SK-N-SH (cell line): ENCODE results near the gene TUT7. TPM values are rescaled to one million over a fixed set of nuclear protein-coding genes. Genes with fewer than 3 reads are reported as not detected.

Experiments
- CTCF ChIA-PET: fragments of 300-600, 350-600 bp; formaldehyde crosslinking; extraction: SDS; loops from one replicate; lab custom pipeline; 2021; lab: Yijun Ruan, JAX
- POLR2A ChIA-PET: fragments of 350-600 bp; sonication (Branson Sonifier 250); formaldehyde crosslinking; extraction: SDS; loops from one replicate; lab custom pipeline; 2020; ENCODE audit warnings: antibody characterized with exemption, inconsistent platforms; lab: Yijun Ruan, JAX
- DNase-seq: peaks from one replicate; pipeline ENCODE4 v3.0.0; 2012
- H2AFZ ChIP-seq: fragments of 200-600 bp; sonication (generic); 2 replicates; pipeline ENCODE4 v1.8.1; 2016; ENCODE audit warnings: antibody characterized with exemption, mild to moderate bottlenecking, low read depth
- H3F3A ChIP-seq: fragments of 200-600 bp; sonication (generic); replicated peaks from 2 replicates; pipeline ENCODE3; 2016; ENCODE audit warnings: antibody characterized with exemption, mild to moderate bottlenecking; ENCODE audit not compliant: insufficient read depth
- H3K27ac ChIP-seq, 2 experiments: fragments of 200-500 bp in 1 of 2; fragments of 200-600 bp in 1 of 2; sonication (Bioruptor generic) in 1 of 2; sonication (generic), shearing (Covaris generic) in 1 of 2; 2 replicates each; pipeline versions ENCODE4 v1.5.1 to v1.6.1; 2014 to 2016; ENCODE audit warnings: low read depth in 2 of 2, inconsistent platforms in 1 of 2, low read length in 1 of 2, mild to moderate bottlenecking in 1 of 2, mixed read lengths in 1 of 2
- H3K27me3 ChIP-seq: fragments of 200-600 bp; sonication (generic), shearing (Covaris generic); 2 replicates; pipeline ENCODE4 v1.6.1; 2016; ENCODE audit warnings: mixed run types; ENCODE audit not compliant: insufficient read depth
- H3K36me3 ChIP-seq, 2 experiments: fragments of 200-500 bp in 1 of 2; fragments of 200-600 bp in 1 of 2; sonication (Bioruptor generic) in 1 of 2; sonication (generic) in 1 of 2; replicated peaks in 1 of 2; 2 replicates each; pipeline versions ENCODE3 to v1.5.1; 2014 to 2016; ENCODE audit warnings: low read length in 1 of 2, mild to moderate bottlenecking in 1 of 2; ENCODE audit not compliant: insufficient read depth in 2 of 2, control insufficient read depth in 1 of 2
- H3K4me1 ChIP-seq, 2 experiments: fragments of 200-500 bp in 1 of 2; fragments of 200-600 bp in 1 of 2; sonication (Bioruptor generic) in 1 of 2; sonication (generic), shearing (Covaris generic) in 1 of 2; 2 replicates each; pipeline versions ENCODE4 v1.5.1 to v1.6.1; 2014 to 2016; ENCODE audit warnings: low read depth in 1 of 2, low read length in 1 of 2, mixed run types in 1 of 2; ENCODE audit not compliant: insufficient read depth in 2 of 2, control insufficient read depth in 1 of 2
- H3K4me2 ChIP-seq: fragments of 200-600 bp; sonication (generic), shearing (Covaris generic); 2 replicates; pipeline ENCODE4 v1.6.1; 2017; ENCODE audit warnings: mixed run types
- H3K4me3 ChIP-seq, 2 experiments: fragments of 200-500 bp in 1 of 2; fragments of 200-600 bp in 1 of 2; sonication (Bioruptor generic) in 1 of 2; sonication (generic), shearing (Covaris generic) in 1 of 2; 2 replicates each; pipeline versions ENCODE4 v1.5.1 to v1.8.1; 2014 to 2016; ENCODE audit warnings: low read depth in 2 of 2, inconsistent platforms in 1 of 2, low read length in 1 of 2, mild to moderate bottlenecking in 1 of 2, mixed read lengths in 1 of 2, moderate library complexity in 1 of 2
- H3K79me2 ChIP-seq: fragments of 200-600 bp; sonication (generic); 2 replicates; pipeline ENCODE4 v1.8.1; 2017; ENCODE audit warnings: mild to moderate bottlenecking; ENCODE audit not compliant: insufficient read depth
- H3K9ac ChIP-seq: fragments of 200-600 bp; sonication (generic); 2 replicates; pipeline ENCODE4 v1.6.1; 2017; ENCODE audit warnings: mixed run types
- H3K9me2 ChIP-seq: fragments of 200-600 bp; sonication (generic); 2 replicates; pipeline ENCODE4 v1.6.1; 2017; ENCODE audit warnings: mixed run types
- H3K9me3 ChIP-seq: fragments of 200-600 bp; sonication (generic); 2 replicates; pipeline ENCODE4 v1.6.1; 2017; ENCODE audit warnings: mixed run types, mild to moderate bottlenecking, moderate library complexity
- H4K20me1 ChIP-seq: fragments of 200-600 bp; sonication (generic); 2 replicates; pipeline ENCODE4 v1.6.1; 2017; ENCODE audit warnings: mild to moderate bottlenecking, mixed run types; ENCODE audit not compliant: insufficient read depth
- EZH2phosphoT487 ChIP-seq: fragments of 200-600 bp; sonication (generic); IDR thresholded peaks from 2 replicates; pipeline ENCODE4 v1.6.1; 2017; ENCODE audit warnings: low read depth, mixed run types, mild to moderate bottlenecking, antibody characterized with exemption, moderate library complexity, borderline replicate concordance
- FOSL2 ChIP-seq: IDR thresholded peaks from 2 replicates; pipeline ENCODE4 v1.4.0; 2012; ENCODE audit warnings: low read depth, mild to moderate bottlenecking, moderate library complexity, borderline replicate concordance
- IRF3 ChIP-seq: fragments of 150-350 bp; IDR thresholded peaks from 2 replicates; pipeline ENCODE4 v1.6.1; 2016; ENCODE audit warnings: mild to moderate bottlenecking, low read depth, low read length
- MEF2A ChIP-seq: IDR thresholded peaks from 2 replicates; pipeline ENCODE4 v1.4.0; 2012; ENCODE audit warnings: low read depth, borderline replicate concordance
- NFIC ChIP-seq: IDR thresholded peaks from 2 replicates; pipeline ENCODE4 v1.4.0; 2012; ENCODE audit warnings: borderline replicate concordance
- RFX5 ChIP-seq: IDR thresholded peaks from 2 replicates; pipeline ENCODE4 v1.6.1; 2012; ENCODE audit warnings: mild to moderate bottlenecking, improper control_type of control experiment, low read length
- RXRA ChIP-seq: IDR thresholded peaks from 2 replicates; pipeline ENCODE4 v1.4.0; 2012; ENCODE audit warnings: low read depth, mild to moderate bottlenecking, borderline replicate concordance
- SIN3A ChIP-seq: IDR thresholded peaks from 2 replicates; pipeline ENCODE4 v1.6.1; 2012; ENCODE audit warnings: low read depth, mild to moderate bottlenecking, low read length, moderate library complexity, borderline replicate concordance
- TAF1 ChIP-seq: IDR thresholded peaks from 2 replicates; pipeline ENCODE4 v1.6.1; 2012; ENCODE audit warnings: low read depth, mild to moderate bottlenecking, low read length, moderate library complexity, borderline replicate concordance
- YY1 ChIP-seq: IDR thresholded peaks from 2 replicates; pipeline ENCODE4 v1.4.0; 2012; ENCODE audit warnings: low read depth, mild to moderate bottlenecking
- WGBS: methylation state at CpG from one replicate; pipeline ENCODE4 v1.1.6; 2017; ENCODE audit warnings: low lambda C conversion rate; 5-methylcytosine and 5-hydroxymethylcytosine counted together
- polyA plus RNA-seq, 3 experiments: library from polyadenylated mRNA; depleted of rRNA; stranded (reverse); fragments of >200 nt; gene quantifications; 2 replicates each; pipeline ENCODE4 v1.2.3, GENCODE V29; 2012
- TF ChIP-seq, protein P1 (sequence below): fragments of 200-600 bp; sonication (generic); IDR thresholded peaks from 2 replicates; pipeline ENCODE4 v1.6.1; 2017; ENCODE audit warnings: antibody characterized with exemption, mild to moderate bottlenecking, moderate library complexity
- TF ChIP-seq, protein P2 (sequence below): IDR thresholded peaks from 2 replicates; pipeline ENCODE4 v1.6.1; 2012; ENCODE audit warnings: mild to moderate bottlenecking, low read depth, low read length, moderate library complexity

Gene TUT7
- polyA plus RNA-seq, 1 of the 3 experiments (the other 2 are of a cell fraction) = 6.7 TPM

- peaks cover 23% of the 10 kb centered on the region for H3K79me2 ChIP-seq
- no peaks in the 10 kb centered on the region for H4K20me1 ChIP-seq
- no peaks in the 10 kb centered on the region for H3K9me2 ChIP-seq
- H3K4me1 ChIP-seq = peaks cover 0 to 7% of the 10 kb centered on the region in 2 experiments; a peak in 1 of 4 replicates
- ChIA-PET POLR2A (interaction anchor here (0.6 kb wide), 1 partner anchor 1387 kb away, joined by 5 read pairs; no protein-coding TSS in a partner anchor), CTCF (interaction anchor here (0.7 kb wide), 1 partner anchor 1124 kb away, joined by 3 read pairs; no protein-coding TSS in a partner anchor)
- no peak for TF ChIP-seq FOSL2
- TF ChIP-seq YY1 = no peak
- TF ChIP-seq TAF1 = no peak
- no peak for TF ChIP-seq RXRA
- no peak for TF ChIP-seq NFIC
- TF ChIP-seq IRF3 = no peak
- no peak for TF ChIP-seq RFX5
- TF ChIP-seq, protein P1, sequence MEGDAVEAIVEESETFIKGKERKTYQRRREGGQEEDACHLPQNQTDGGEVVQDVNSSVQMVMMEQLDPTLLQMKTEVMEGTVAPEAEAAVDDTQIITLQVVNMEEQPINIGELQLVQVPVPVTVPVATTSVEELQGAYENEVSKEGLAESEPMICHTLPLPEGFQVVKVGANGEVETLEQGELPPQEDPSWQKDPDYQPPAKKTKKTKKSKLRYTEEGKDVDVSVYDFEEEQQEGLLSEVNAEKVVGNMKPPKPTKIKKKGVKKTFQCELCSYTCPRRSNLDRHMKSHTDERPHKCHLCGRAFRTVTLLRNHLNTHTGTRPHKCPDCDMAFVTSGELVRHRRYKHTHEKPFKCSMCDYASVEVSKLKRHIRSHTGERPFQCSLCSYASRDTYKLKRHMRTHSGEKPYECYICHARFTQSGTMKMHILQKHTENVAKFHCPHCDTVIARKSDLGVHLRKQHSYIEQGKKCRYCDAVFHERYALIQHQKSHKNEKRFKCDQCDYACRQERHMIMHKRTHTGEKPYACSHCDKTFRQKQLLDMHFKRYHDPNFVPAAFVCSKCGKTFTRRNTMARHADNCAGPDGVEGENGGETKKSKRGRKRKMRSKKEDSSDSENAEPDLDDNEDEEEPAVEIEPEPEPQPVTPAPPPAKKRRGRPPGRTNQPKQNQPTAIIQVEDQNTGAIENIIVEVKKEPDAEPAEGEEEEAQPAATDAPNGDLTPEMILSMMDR = no peak
- no peak for TF ChIP-seq EZH2phosphoT487
- TF ChIP-seq, protein P2, sequence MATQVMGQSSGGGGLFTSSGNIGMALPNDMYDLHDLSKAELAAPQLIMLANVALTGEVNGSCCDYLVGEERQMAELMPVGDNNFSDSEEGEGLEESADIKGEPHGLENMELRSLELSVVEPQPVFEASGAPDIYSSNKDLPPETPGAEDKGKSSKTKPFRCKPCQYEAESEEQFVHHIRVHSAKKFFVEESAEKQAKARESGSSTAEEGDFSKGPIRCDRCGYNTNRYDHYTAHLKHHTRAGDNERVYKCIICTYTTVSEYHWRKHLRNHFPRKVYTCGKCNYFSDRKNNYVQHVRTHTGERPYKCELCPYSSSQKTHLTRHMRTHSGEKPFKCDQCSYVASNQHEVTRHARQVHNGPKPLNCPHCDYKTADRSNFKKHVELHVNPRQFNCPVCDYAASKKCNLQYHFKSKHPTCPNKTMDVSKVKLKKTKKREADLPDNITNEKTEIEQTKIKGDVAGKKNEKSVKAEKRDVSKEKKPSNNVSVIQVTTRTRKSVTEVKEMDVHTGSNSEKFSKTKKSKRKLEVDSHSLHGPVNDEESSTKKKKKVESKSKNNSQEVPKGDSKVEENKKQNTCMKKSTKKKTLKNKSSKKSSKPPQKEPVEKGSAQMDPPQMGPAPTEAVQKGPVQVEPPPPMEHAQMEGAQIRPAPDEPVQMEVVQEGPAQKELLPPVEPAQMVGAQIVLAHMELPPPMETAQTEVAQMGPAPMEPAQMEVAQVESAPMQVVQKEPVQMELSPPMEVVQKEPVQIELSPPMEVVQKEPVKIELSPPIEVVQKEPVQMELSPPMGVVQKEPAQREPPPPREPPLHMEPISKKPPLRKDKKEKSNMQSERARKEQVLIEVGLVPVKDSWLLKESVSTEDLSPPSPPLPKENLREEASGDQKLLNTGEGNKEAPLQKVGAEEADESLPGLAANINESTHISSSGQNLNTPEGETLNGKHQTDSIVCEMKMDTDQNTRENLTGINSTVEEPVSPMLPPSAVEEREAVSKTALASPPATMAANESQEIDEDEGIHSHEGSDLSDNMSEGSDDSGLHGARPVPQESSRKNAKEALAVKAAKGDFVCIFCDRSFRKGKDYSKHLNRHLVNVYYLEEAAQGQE = no peak
- TF ChIP-seq SIN3A = no peak
- no peak for TF ChIP-seq MEF2A
- no peak overlapping the region for H3K27ac ChIP-seq
- H3K27me3 ChIP-seq = no peaks in the 10 kb centered on the region
- H3K4me2 ChIP-seq = no peak overlapping the region
- H2AFZ ChIP-seq = no peak overlapping the region
- H3K36me3 ChIP-seq = peaks cover 70 to 78% of the 10 kb centered on the region in 2 experiments
- no peaks in the 10 kb centered on the region for H3K9me3 ChIP-seq
- 96% methylated on average over 3 of the region's 3 CpGs for WGBS
- peaks cover 21% of the 10 kb centered on the region for H3F3A ChIP-seq
- DNase-seq = no peak
- no peak overlapping the region for H3K9ac ChIP-seq
- H3K4me3 ChIP-seq = no peak overlapping the region
These were observed 11.9 kb downstream of the TUT7 start for GRCh38 chr9:86342269-86342668.
